GM19025 (cell line): ENCODE measurements around the gene KAZN.

Source experiments
- ATAC-seq: cut with Tn5 transposase; IDR thresholded peaks from one replicate; pipeline ENCODE4 v1.9.1; 2021; ENCODE audit warnings: mild to moderate bottlenecking, low read depth, moderate library complexity; ENCODE audit not compliant: unreplicated experiment

KAZN gene

GRCh38 chr1:14923727-14924452 is 325.4 kb downstream of the KAZN start:
- ATAC-seq = no peak

GRCh38 chr1:14924455-14925331 is 326.2 kb downstream of the KAZN start:
- ATAC-seq = no peak

GRCh38 chr1:14925336-14926136 is 327.1 kb downstream of the KAZN start:
- no peak for ATAC-seq

GRCh38 chr1:14926229-14926628 is 327.7 kb downstream of the KAZN start:
- no peak for ATAC-seq

- ATAC-seq = no peak
Observed at GRCh38 chr1:14926818-14927575, 328.5 kb downstream of the KAZN start.

- no peak for ATAC-seq
Observed at GRCh38 chr1:14928412-14928811, 329.9 kb downstream of the KAZN start.

- ATAC-seq = no peak
Observed at GRCh38 chr1:14928886-14929546, 330.5 kb downstream of the KAZN start.

- ATAC-seq = no peak
Observed at GRCh38 chr1:14929547-14930246, 331.2 kb downstream of the KAZN start.

- ATAC-seq = no peak
Observed at GRCh38 chr1:14930247-14930965, 331.9 kb downstream of the KAZN start.

- ATAC-seq = no peak
Observed at GRCh38 chr1:14932034-14932638, 333.7 kb downstream of the KAZN start.

GRCh38 chr1:14934867-14935266 is 336.4 kb downstream of the KAZN start:
- ATAC-seq = no peak

- ATAC-seq = no peak
Observed at GRCh38 chr1:14936815-14937214, 338.3 kb downstream of the KAZN start.

- ATAC-seq = no peak
Observed at GRCh38 chr1:14937288-14937949, 338.9 kb downstream of the KAZN start.

GRCh38 chr1:14939527-14940284 is 341.2 kb downstream of the KAZN start:
- ATAC-seq = no peak

- no peak for ATAC-seq
Observed at GRCh38 chr1:14940285-14940870, 341.9 kb downstream of the KAZN start.

GRCh38 chr1:14941864-14942263 is 343.4 kb downstream of the KAZN start:
- ATAC-seq = no peak
